ENCODE data around the gene CRABP2. TPM values are rescaled to one million over a fixed set of nuclear protein-coding genes. Genes with fewer than 3 reads are reported as not detected.
A peak's percentile ranks its signal among the peaks of the same experiment; 100 is the strongest.

The CRABP2 gene
- total and polyA plus RNA-seq, 5 donors from 2014 or later = 5.1 TPM; not detected in 4

- peaks cover 8% of the 10 kb centered on the region for H3K4me1 ChIP-seq (ENCODE audit: control insufficient read depth, insufficient read depth, low read length, poor library complexity, severe bottlenecking)
- DNase-seq = no peak
- no peak overlapping the region for H3K27ac Mint-ChIP-seq
- ATAC-seq (ENCODE audit: low read depth in 2 of 2) = no peak
- H3K4me3 Mint-ChIP-seq = no peak overlapping the region
- no peaks in the 10 kb centered on the region for H3K9me3 ChIP-seq (ENCODE audit: control insufficient read depth in 2 of 2, low read length in 2 of 2)
- H3K4me3 ChIP-seq (ENCODE audit: low read depth, low read length) = no peak overlapping the region
- no peaks in the 10 kb centered on the region for H3K36me3 ChIP-seq (ENCODE audit: control insufficient read depth, insufficient read depth, low read length)
- H3K9me3 Mint-ChIP-seq = no peaks in the 10 kb centered on the region
- H3K36me3 Mint-ChIP-seq = no peaks in the 10 kb centered on the region
- H3K4me1 Mint-ChIP-seq = peaks cover 0 to 11% (median 5%) of the 10 kb centered on the region in 4 donors
- peaks cover 2% of the 10 kb centered on the region for H3K27me3 ChIP-seq (ENCODE audit: control insufficient read depth, insufficient read depth, low read length)
- H3K27me3 Mint-ChIP-seq = peaks cover 57% of the 10 kb centered on the region
- no peak overlapping the region for H3K27ac ChIP-seq (ENCODE audit: insufficient read depth, low read length, poor library complexity, severe bottlenecking)
These were observed 7.9 kb downstream of the CRABP2 start for GRCh38 chr1:156697481-156697880.

- no peaks in the 10 kb centered on the region for H3K9me3 Mint-ChIP-seq
- H3K27me3 Mint-ChIP-seq = peaks cover 57% of the 10 kb centered on the region
- no peaks in the 10 kb centered on the region for H3K36me3 Mint-ChIP-seq
- DNase-seq (no peak), ATAC-seq (ENCODE audit: low read depth in 2 of 2) (no peak)
- H3K27ac Mint-ChIP-seq = peak overlapping the region in 1 of 3 donors; percentile 2
- H3K4me1 Mint-ChIP-seq = peaks cover 0 to 18% (median 8%) of the 10 kb centered on the region in 4 donors
- H3K4me3 ChIP-seq (ENCODE audit: low read depth, low read length) = no peak overlapping the region
- H3K27me3 ChIP-seq (ENCODE audit: control insufficient read depth, insufficient read depth, low read length) = peaks cover 2% of the 10 kb centered on the region
- no peaks in the 10 kb centered on the region for H3K9me3 ChIP-seq (ENCODE audit: control insufficient read depth in 2 of 2, low read length in 2 of 2)
- no peak overlapping the region for H3K4me3 Mint-ChIP-seq
- no peaks in the 10 kb centered on the region for H3K36me3 ChIP-seq (ENCODE audit: control insufficient read depth, insufficient read depth, low read length)
- H3K4me1 ChIP-seq (ENCODE audit: control insufficient read depth, insufficient read depth, low read length, poor library complexity, severe bottlenecking) = peaks cover 10% of the 10 kb centered on the region
- H3K27ac ChIP-seq (ENCODE audit: insufficient read depth, low read length, poor library complexity, severe bottlenecking) = no peak overlapping the region
These were observed 8.6 kb downstream of the CRABP2 start for GRCh38 chr1:156696755-156697154.

GRCh38 chr1:156694690-156694962 is 10.8 kb downstream of the CRABP2 start:
- Histone ChIP-seq H3K27me3 (ENCODE audit: control insufficient read depth, insufficient read depth, low read length) (peaks cover 10% of the 10 kb centered on the region), H3K4me1 (ENCODE audit: control insufficient read depth, insufficient read depth, low read length, poor library complexity, severe bottlenecking) (peaks cover 10% of the 10 kb centered on the region), H3K9me3 (ENCODE audit: control insufficient read depth in 2 of 2, low read length in 2 of 2) (no peaks in the 10 kb centered on the region), H3K27ac (ENCODE audit: insufficient read depth, low read length, poor library complexity, severe bottlenecking) (no peak overlapping the region), H3K36me3 (ENCODE audit: control insufficient read depth, insufficient read depth, low read length) (no peaks in the 10 kb centered on the region), H3K4me3 (ENCODE audit: low read depth, low read length) (no peak overlapping the region)
- Mint-ChIP-seq H3K27me3 (peaks cover 70% of the 10 kb centered on the region), H3K27ac (no peak overlapping the region), H3K9me3 (no peaks in the 10 kb centered on the region), H3K36me3 (no peaks in the 10 kb centered on the region), H3K4me3 (no peak overlapping the region), H3K4me1 (peaks cover 0 to 23% (median 9%) of the 10 kb centered on the region in 4 donors)
- DNase-seq (no peak), ATAC-seq (ENCODE audit: low read depth in 2 of 2) (no peak)

GRCh38 chr1:156693848-156694689 is 11.3 kb downstream of the CRABP2 start:
- no peak overlapping the region for H3K4me3 ChIP-seq (ENCODE audit: low read depth, low read length)
- Mint-ChIP-seq H3K27ac (no peak overlapping the region), H3K9me3 (no peaks in the 10 kb centered on the region), H3K27me3 (peaks cover 73% of the 10 kb centered on the region), H3K36me3 (no peaks in the 10 kb centered on the region), H3K4me3 (no peak overlapping the region), H3K4me1 (peaks cover 0 to 28% (median 13%) of the 10 kb centered on the region in 4 donors)
- H3K27ac ChIP-seq (ENCODE audit: insufficient read depth, low read length, poor library complexity, severe bottlenecking) = no peak overlapping the region
- no peaks in the 10 kb centered on the region for H3K9me3 ChIP-seq (ENCODE audit: control insufficient read depth in 2 of 2, low read length in 2 of 2)
- no peaks in the 10 kb centered on the region for H3K36me3 ChIP-seq (ENCODE audit: control insufficient read depth, insufficient read depth, low read length)
- H3K27me3 ChIP-seq (ENCODE audit: control insufficient read depth, insufficient read depth, low read length) = peaks cover 10% of the 10 kb centered on the region
- DNase-seq = no peak
- ATAC-seq (ENCODE audit: low read depth in 2 of 2) = no peak
- H3K4me1 ChIP-seq (ENCODE audit: control insufficient read depth, insufficient read depth, low read length, poor library complexity, severe bottlenecking) = peaks cover 16% of the 10 kb centered on the region

GRCh38 chr1:156692925-156693847 is 12.2 kb downstream of the CRABP2 start:
- no peak overlapping the region for H3K27ac Mint-ChIP-seq
- peak in 1 of 3 donors; percentile 21 for DNase-seq
- H3K4me1 Mint-ChIP-seq = peaks cover 0 to 28% (median 13%) of the 10 kb centered on the region in 4 donors
- no peaks in the 10 kb centered on the region for H3K9me3 Mint-ChIP-seq
- Histone ChIP-seq H3K27ac (ENCODE audit: insufficient read depth, low read length, poor library complexity, severe bottlenecking) (no peak overlapping the region), H3K4me3 (ENCODE audit: low read depth, low read length) (no peak overlapping the region), H3K27me3 (ENCODE audit: control insufficient read depth, insufficient read depth, low read length) (peaks cover 10% of the 10 kb centered on the region), H3K4me1 (ENCODE audit: control insufficient read depth, insufficient read depth, low read length, poor library complexity, severe bottlenecking) (peaks cover 16% of the 10 kb centered on the region), H3K9me3 (ENCODE audit: control insufficient read depth in 2 of 2, low read length in 2 of 2) (no peaks in the 10 kb centered on the region), H3K36me3 (ENCODE audit: control insufficient read depth, insufficient read depth, low read length) (no peaks in the 10 kb centered on the region)
- ATAC-seq (ENCODE audit: low read depth in 2 of 2) = no peak
- peak overlapping the region in 1 of 4 donors; percentile 51 for H3K4me3 Mint-ChIP-seq
- H3K36me3 Mint-ChIP-seq = no peaks in the 10 kb centered on the region
- H3K27me3 Mint-ChIP-seq = peaks cover 82% of the 10 kb centered on the region

GRCh38 chr1:156692441-156692924 is 12.9 kb downstream of the CRABP2 start:
- Histone ChIP-seq H3K4me3 (ENCODE audit: low read depth, low read length) (no peak overlapping the region), H3K27ac (ENCODE audit: insufficient read depth, low read length, poor library complexity, severe bottlenecking) (no peak overlapping the region), H3K36me3 (ENCODE audit: control insufficient read depth, insufficient read depth, low read length) (no peaks in the 10 kb centered on the region), H3K9me3 (ENCODE audit: control insufficient read depth in 2 of 2, low read length in 2 of 2) (no peaks in the 10 kb centered on the region), H3K4me1 (ENCODE audit: control insufficient read depth, insufficient read depth, low read length, poor library complexity, severe bottlenecking) (peaks cover 16% of the 10 kb centered on the region), H3K27me3 (ENCODE audit: control insufficient read depth, insufficient read depth, low read length) (peaks cover 7% of the 10 kb centered on the region)
- Mint-ChIP-seq H3K27ac (no peak overlapping the region), H3K4me1 (peaks cover 0 to 28% (median 13%) of the 10 kb centered on the region in 4 donors), H3K27me3 (peaks cover 75% of the 10 kb centered on the region), H3K9me3 (no peaks in the 10 kb centered on the region), H3K36me3 (no peaks in the 10 kb centered on the region), H3K4me3 (no peak overlapping the region)
- no peak for DNase-seq
- no peak for ATAC-seq (ENCODE audit: low read depth in 2 of 2)

GRCh38 chr1:156691665-156692440 is 13.5 kb downstream of the CRABP2 start:
- H3K27ac Mint-ChIP-seq = no peak overlapping the region

More at GRCh38 chr1:156691665-156692440, 13.5 kb downstream of the CRABP2 start:
- Histone ChIP-seq H3K4me3 (ENCODE audit: low read depth, low read length) (no peak overlapping the region), H3K27ac (ENCODE audit: insufficient read depth, low read length, poor library complexity, severe bottlenecking) (no peak overlapping the region), H3K4me1 (ENCODE audit: control insufficient read depth, insufficient read depth, low read length, poor library complexity, severe bottlenecking) (peaks cover 16% of the 10 kb centered on the region), H3K27me3 (ENCODE audit: control insufficient read depth, insufficient read depth, low read length) (peaks cover 7% of the 10 kb centered on the region), H3K36me3 (ENCODE audit: control insufficient read depth, insufficient read depth, low read length) (no peaks in the 10 kb centered on the region), H3K9me3 (ENCODE audit: control insufficient read depth in 2 of 2, low read length in 2 of 2) (no peaks in the 10 kb centered on the region)
- Mint-ChIP-seq H3K27me3 (peaks cover 71% of the 10 kb centered on the region), H3K36me3 (no peaks in the 10 kb centered on the region), H3K4me1 (peaks cover 0 to 28% (median 13%) of the 10 kb centered on the region in 4 donors), H3K4me3 (no peak overlapping the region), H3K9me3 (no peaks in the 10 kb centered on the region)
- ATAC-seq (ENCODE audit: low read depth in 2 of 2) (no peak), DNase-seq (no peak)
